Fibroblast of villous mesenchyme (primary cell): ENCODE results near the gene INS. TPM values are rescaled to one million over a fixed set of nuclear protein-coding genes. Genes with fewer than 3 reads are reported as not detected.

Experiments
- DNase-seq: peaks from one replicate; pipeline ENCODE4 v3.0.0-alpha.2; 2010; ENCODE audit warnings: low read depth
- H3K4me3 ChIP-seq: 2 replicates; pipeline ENCODE4 v1.5.1; 2011; ENCODE audit warnings: low read depth, mild to moderate bottlenecking, low read length
- total RNA-seq: library from RNA; depleted of rRNA; stranded (reverse); fragments of >200 nt; gene quantifications from 2 replicates; pipeline ENCODE4 v1.2.3, GENCODE V29; 2012
- TF ChIP-seq, protein P1 (sequence below): IDR thresholded peaks from 2 replicates; pipeline ENCODE4 v1.5.1; 2012; ENCODE audit warnings: low read depth, mild to moderate bottlenecking, low read length; ENCODE audit not compliant: insufficient read depth

Gene INS
- total RNA-seq, 1 donor, result not detected

DNA sequence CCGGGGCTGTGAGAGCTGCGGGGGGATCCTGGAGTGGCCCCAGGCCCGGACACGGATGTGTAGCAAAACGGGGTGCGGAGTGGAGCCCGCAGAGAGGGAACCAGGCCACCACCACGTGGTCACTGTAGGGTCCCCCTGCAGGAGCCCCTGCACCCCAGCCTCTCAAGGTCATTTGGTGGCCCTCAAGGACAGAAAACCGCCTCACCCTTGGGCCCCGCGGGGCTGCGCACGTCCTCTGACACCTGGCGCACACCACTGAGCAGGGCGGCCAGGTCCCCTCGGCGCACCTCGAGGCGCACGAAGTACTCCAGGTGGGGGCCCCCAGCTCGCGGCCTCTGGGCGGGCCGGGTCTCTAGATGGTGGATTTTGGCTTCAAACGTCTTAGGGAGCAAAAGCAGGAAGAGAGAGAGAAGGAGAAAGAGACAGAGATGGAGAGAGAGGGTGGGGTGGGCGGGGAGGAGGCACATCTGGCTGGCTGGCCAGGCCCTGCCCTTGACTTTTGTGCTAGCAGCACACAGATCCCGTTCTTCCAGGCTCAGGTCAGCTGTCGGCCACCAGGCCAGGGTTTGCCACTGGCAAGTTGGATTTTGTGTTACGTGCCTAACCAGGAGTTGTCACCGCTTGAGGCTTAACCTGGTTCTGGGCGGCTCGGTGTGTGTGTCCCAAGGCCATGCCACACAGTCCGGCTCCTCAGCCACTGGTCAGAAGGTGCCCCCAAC lies 7.4 kb upstream of the INS start:
- DNase-seq, result no peak
- no peak overlapping the region for H3K4me3 ChIP-seq
- TF ChIP-seq, protein P1, sequence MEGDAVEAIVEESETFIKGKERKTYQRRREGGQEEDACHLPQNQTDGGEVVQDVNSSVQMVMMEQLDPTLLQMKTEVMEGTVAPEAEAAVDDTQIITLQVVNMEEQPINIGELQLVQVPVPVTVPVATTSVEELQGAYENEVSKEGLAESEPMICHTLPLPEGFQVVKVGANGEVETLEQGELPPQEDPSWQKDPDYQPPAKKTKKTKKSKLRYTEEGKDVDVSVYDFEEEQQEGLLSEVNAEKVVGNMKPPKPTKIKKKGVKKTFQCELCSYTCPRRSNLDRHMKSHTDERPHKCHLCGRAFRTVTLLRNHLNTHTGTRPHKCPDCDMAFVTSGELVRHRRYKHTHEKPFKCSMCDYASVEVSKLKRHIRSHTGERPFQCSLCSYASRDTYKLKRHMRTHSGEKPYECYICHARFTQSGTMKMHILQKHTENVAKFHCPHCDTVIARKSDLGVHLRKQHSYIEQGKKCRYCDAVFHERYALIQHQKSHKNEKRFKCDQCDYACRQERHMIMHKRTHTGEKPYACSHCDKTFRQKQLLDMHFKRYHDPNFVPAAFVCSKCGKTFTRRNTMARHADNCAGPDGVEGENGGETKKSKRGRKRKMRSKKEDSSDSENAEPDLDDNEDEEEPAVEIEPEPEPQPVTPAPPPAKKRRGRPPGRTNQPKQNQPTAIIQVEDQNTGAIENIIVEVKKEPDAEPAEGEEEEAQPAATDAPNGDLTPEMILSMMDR, result no peak

DNA sequence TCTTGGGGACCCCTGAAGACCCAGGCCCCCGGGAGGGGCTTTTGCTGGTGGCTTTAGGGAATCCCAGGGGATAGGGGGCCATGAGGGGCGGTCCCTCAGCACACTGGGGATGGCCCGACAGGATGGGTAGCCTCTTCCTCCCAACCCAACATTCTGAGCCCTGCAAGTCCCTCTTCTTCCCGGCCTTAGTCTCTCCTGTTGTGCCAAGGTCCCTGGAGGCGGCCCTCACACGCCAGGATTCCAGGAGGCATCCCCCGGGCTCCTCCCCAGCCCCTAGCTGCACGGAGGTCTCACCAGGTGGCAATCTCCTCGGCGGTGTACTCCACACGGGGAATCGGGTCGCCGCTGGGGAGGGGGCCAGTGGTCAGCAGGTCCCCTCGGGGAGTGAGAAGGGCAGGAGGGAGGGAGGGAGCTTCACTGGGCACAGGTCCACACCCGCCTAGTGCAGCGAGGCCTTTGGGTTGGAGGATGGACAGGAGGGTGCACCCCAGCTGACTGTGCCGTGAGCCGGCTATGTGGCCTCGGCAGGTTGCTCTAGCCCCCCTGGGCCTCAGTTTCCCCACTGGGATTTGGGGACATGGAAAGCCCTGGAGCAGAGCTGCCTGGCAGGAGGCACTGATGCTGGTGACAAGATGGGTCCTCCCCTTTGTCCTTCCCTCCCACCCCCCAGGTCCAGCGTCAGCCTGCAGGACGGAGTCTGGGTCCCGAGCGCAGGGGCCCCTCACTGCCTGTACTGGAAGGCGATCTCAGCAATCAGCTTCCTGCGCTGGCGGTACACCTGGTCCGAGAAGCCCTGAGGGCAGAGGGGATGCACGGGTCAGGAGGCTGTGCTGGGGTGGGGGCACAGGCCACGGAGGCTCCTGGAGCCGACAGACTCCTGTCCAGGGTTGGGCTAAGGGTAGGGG lies 6.4 kb upstream of the INS start:
- TF ChIP-seq, protein P1, result no peak
- DNase-seq, result no peak
- H3K4me3 ChIP-seq, result no peak overlapping the region

DNA sequence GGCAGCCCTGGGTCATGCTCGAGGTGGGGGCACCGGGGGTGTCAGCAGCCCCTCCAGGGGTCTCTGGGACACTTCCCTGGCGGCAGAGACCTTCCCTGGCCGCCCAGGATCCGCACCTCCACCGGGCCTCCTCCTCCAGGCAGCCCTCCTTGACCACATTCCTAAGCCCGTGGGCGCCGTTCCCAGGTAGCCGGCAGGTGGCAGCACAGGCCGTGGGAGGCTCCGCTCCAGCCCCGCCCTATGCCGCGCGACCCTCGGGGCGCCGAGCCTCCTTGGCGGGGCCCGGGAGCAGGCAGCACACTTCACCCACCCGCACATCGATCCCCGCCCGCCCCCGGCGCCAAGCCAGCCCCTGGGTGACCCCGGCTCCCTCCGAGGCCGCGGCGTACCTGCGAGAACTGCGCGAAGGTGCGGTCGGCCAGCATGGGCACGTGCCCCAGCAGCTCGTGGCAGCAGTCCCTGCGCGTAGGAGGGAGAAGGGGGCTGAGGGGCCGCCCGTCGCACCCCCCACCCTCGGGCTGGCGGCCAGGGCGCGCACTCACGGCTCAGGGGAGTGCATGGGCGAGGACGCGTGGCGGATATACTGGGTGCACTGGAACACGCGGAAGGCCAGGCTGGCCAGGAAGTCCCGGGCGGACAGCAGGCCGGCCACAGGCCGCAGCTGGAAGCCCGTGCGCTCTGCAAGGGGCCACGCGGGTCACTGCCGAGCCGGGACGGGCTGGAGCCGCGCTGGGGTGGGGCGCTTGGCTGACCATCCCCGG lies 5.3 kb upstream of the INS start:
- TF ChIP-seq, protein P1, result peak; percentile 45
- no peak for DNase-seq

DNA sequence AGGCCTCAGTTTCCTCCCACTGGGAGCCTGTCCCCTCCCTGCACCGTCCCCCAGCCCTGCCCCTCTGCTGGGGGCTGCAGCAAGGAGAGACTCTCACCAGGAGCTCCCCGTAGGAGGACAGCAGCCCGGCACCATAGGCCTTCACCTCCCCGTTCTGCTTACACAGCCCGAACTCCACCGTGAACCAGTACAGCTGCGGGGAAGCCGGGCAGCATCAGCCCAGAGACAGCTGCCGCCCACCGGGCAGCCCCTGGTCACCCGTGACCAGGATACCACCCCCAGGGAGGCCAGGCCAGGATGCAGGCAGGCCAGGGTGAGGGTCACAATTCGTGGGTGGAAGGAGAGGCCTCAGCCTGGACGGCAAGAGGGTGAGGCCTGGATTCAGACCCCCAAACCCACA lies 4.6 kb upstream of the INS start:
- TF ChIP-seq, protein P1, result no peak
- no peak for DNase-seq

More for the DNA sequence above, 5.3 kb upstream of the INS start:
- H3K4me3 ChIP-seq, result no peak overlapping the region

DNA sequence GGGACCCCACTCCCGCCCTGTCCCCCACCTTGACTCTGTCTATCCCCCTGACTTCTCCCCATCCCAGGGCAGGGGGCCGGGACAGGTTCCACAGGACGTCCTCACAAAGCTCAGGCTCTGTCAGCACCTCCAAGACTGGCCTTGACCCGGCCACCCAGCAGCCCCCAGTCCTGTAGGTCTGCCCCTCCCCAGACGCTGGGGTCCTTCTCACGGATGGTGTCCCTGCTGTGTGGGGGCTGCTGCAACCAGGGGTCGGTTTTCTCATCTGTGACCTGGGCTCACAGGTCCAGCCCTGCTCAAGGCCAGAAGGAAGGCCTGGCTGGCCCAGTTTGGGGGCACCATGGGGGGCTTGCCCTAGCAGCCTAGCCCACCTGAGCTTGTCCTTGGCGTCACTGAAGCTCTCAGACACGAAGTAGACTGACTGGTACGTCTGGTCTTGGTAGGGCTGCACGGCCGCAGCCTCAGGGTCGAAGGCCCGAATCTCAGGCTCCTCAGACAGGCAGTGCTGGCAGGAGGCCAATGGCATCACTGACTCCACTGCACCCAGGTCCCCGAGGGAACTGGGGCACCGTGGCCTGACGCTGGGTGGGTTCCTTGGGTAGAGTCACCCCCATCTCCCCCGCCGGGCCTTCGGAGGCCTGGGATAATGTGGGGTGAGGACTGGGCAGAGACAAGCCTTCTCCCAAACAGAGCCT lies 4.0 kb upstream of the INS start:
- H3K4me3 ChIP-seq, result no peak overlapping the region
- TF ChIP-seq, protein P1, result no peak
- no peak for DNase-seq

More for the DNA sequence above, 4.6 kb upstream of the INS start:
- no peak overlapping the region for H3K4me3 ChIP-seq

DNA sequence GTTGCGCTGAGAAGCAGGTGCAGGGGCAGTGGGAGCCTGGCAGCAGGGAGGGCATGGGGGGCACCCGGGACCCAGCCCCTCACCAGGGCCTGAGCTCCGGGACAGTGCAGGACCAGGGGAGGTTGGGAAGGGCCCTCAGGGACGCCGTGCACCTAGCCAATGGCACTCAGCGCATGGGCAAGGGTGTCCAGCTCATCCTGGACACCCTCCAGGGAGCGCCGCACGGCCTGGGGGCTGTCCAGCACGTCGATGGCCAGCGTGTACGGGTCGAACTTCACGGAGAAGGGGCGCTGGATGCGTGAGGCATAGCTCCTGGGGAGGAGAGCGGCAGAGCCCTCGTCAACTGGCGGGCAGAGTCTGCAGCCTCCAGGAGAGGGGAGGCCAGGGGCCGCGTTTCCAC lies 3.1 kb upstream of the INS start:
- DNase-seq, result no peak
- H3K4me3 ChIP-seq, result no peak overlapping the region
- TF ChIP-seq, protein P1, result no peak
